NCI-H345 treated with DMSO at 0.1 percent for 48 hours (cell line): ENCODE measurements around the gene DLEU7.

Source experiments
- DNase-seq: peaks from one replicate; lab custom pipeline; 2025; ENCODE audit not compliant: unreplicated experiment; lab: John Stamatoyannopoulos, UW

DLEU7 gene

DNA sequence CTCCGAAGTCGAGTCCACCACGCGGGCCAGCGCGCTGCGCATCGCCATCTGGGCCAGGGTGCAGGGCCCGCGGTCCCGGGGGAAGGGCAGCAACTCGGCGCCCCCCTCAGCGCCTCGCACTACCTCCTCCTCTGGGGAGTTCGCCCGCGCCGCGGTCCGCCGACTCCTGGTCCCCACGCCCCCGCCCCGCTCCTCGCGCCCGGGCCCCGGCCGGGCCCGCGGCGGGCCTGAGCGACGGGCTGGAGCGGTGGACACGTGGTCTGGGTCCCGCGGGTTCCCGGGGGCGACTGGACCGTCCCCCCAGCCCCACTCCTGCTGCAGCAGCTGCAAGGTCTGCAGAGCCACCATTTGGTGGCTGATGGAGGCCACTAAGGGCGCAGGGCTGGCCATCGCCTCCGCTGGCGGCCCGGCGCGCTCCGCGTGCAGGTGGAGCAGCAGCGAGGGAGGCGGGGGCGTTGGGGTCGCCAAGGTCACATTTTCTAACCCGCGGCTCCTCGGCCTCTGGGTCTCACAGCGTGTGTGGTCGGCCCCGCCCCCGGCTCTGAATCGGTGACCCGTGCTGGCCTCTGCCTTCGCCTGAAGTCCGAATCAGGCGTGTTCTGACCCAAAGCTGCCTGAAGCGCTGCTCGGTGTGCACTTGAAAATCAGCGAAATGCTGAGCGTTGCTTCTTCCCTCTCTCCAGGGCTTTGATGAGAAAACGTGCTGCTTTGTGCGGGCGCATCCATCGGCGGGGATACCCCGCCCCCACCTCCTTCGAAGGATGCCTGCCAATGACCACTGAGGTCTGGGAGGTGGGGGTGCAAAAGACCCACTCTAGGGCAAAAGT lies at the start of gene DLEU7:
Gene DLEU7 (minus strand): TSS at position 436 of the 827 bp plus-strand sequence. CDS start 46 bp downstream, at position 390.
- no peak for DNase-seq

DNA sequence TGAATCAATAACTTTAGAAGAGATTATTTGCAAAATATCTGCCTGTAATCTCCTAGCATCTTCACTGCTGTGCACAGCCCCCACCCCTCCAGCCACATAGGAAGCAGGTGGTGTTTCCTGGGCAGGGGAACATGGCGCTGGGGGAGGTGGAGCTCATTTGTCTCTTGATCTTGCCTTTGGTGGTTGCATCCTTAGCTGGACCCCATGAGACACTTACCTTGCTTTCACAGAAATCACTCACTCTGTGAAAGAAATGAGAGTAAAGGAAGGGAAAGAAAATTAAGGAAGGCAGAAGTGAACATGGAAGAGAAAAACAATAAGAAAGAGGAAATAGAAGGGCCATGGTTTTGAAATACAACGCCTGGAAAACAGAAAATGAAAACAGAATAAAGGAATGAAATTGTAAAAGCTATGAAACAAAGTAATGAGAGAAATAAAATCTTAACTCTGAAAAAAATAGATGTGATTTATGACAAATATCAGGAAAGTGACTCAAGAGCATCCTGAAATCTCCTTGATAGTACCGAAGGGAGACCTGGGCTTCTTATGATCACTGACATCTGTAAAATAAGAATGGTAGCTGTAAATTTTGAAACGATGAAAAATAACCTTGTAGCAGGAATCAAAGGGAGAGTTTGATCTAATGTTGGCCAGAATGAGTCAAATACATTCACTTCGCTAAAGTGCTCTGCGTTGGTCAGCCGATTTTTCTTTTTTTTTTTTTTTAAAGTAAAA lies 48.9 kb upstream of the DLEU7 start:
- no peak for DNase-seq

GRCh38 chr13:50891206-50891605 lies 47.7 kb upstream of the DLEU7 start:
- DNase-seq = no peak

- no peak for DNase-seq
Observed at GRCh38 chr13:50889317-50889716, 45.8 kb upstream of the DLEU7 start.

- DNase-seq = no peak
Observed at GRCh38 chr13:50888362-50888761, 44.9 kb upstream of the DLEU7 start.

DNA sequence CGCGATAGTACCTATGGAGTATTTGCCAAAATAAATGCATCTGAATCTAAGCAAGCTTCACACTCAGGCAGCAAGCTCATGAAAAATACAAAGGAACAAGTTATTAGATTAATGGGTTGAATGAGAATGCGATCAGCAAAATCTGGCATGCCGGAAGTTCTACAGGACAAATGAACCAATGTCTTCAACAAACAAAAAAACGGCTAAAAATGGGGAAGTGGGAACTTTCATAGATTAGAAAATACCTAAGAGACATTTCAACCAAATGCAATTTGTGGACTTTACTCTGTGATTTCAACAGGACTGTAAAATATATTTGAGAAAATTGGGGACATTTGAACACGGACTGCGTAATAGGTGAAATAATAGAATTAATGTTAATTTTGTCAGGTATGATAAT lies 43.7 kb upstream of the DLEU7 start:
- DNase-seq = no peak

GRCh38 chr13:50884265-50884664 lies 40.8 kb upstream of the DLEU7 start:
- DNase-seq = no peak

- no peak for DNase-seq
Observed at GRCh38 chr13:50883728-50884127, 40.2 kb upstream of the DLEU7 start.

DNA sequence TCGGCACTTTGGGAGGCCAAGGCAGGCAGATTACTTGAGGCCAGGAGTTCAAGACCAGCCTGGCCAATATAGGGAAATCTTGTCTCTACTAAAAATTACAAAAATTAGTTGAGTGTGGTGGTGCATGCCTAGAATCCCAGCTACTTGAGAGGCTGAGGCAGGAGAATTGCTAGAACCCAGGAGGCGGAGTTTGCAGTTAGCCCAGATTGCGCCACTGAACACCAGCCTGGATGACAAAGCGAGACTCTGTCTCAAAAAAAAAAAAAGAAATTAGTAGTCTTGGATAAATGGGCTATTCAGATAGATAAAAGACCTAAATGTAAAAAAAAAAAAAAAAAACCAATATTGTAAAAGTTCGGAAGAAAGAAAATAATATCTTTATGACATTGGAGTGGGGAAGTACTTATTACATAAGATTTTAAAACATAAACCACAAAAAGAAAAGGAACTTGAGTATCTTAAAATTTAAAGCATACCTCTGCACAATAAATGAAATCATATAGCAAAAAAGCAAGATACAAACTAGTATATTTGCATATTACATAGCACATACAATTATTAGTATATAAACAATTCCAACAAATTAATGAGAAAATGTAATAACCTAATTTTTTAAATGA lies 39.4 kb upstream of the DLEU7 start:
- no peak for DNase-seq

DNA sequence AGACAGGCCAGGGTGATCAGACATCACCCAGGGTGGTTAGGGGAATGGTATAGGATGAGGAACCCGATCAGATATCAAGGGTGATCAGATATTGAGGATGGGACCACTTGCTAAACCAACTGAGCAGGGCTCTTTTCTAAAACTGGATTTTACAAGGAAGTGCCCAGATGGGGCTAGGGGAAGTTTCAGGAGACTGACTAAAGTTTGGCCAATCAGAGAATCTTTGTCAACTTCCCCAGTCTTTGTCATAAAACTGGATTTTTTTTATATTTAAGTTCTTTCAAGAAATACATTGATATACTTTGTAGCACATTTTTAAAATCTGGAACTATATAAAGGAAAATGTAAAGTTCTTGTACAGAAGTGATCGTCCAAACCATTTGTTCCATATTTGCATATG lies 30.5 kb upstream of the DLEU7 start:
- no peak for DNase-seq

DNA sequence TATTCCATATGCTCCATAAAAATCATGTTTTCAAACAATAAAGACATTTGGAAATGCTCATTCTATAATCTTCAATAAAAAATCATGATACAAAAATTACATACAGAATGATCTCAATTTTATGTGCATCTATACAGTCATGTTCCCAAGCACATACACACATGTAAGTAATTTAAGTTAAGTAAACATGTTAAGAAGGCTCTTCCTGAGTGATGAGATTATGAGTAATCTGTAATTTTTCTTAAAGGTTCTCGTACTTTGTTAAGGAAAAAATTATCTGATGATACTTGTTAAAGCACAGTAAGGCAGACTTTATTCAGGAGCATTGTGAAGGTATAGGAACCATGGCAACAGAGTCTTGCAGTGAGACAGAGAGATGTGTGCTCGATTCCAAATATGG lies 30.0 kb upstream of the DLEU7 start:
- DNase-seq = no peak

DNA sequence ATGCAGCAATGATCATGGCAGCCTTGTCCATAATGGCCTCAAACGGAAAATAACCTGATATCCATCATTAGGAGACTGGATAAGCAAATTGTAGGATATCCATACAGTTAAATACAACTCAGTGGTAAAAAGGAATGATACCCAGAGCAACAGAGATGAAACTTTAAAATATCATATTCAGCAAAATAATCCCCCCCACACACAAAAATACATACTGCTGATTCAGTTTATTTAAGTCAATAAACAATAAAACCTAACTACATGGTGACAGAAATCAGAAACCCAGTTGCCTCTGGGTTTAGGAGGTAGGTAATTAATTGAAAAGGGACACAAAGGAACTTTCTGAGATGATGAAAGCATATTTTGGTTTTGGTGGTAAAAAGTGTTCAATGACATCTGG lies 27.9 kb upstream of the DLEU7 start:
- DNase-seq = no peak

- no peak for DNase-seq
Observed at GRCh38 chr13:50867637-50867945, 24.1 kb upstream of the DLEU7 start.

DNA sequence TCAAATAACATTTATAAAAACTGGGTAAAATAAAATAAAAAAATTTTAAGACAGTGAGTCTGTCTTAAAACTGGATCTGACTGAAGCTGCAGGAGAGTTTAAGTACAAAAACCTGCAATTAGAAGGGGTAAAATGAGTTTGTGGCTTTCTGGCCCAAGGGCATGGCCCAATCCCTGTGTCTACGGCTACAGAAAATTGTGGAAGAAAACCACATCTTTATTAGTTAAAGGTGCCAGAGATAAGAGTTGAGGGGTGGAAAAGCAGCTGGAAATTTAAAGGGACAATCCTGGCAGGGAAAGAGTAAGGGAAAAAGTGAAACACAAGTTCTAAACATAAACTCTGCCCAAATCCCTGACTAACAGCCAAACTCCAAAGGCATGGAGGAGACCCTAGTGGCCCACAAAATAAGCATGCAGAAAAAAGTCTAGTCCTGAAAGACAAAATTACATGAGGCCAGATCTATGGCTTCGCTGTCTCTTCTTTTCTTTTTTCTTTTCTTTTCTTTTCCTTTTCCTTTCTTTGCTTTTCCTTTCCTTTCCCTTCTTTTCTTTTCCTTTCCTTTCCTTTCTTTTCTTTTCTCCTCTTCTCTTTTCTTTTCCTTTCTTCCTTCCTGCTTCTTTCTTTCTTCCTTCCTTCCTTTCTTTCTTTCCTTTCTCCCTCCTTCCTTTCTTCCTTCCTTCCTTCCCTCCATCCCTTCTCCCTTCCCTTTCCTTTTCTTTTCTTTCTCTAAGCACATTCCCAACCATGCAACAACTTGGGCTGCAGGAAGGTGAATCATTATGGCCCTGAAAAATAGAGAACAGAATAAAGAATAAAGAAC lies 23.5 kb upstream of the DLEU7 start:
- DNase-seq = no peak

- DNase-seq = no peak
Observed at GRCh38 chr13:50864492-50864891, 21.0 kb upstream of the DLEU7 start.

GRCh38 chr13:50855681-50856080 lies 12.2 kb upstream of the DLEU7 start:
- no peak for DNase-seq

GRCh38 chr13:50850445-50850844 lies 7.0 kb upstream of the DLEU7 start:
- DNase-seq = no peak

GRCh38 chr13:50847501-50847900 lies 4.0 kb upstream of the DLEU7 start:
- no peak for DNase-seq

- no peak for DNase-seq
Observed at GRCh38 chr13:50846861-50847475, 3.5 kb upstream of the DLEU7 start.

DNA sequence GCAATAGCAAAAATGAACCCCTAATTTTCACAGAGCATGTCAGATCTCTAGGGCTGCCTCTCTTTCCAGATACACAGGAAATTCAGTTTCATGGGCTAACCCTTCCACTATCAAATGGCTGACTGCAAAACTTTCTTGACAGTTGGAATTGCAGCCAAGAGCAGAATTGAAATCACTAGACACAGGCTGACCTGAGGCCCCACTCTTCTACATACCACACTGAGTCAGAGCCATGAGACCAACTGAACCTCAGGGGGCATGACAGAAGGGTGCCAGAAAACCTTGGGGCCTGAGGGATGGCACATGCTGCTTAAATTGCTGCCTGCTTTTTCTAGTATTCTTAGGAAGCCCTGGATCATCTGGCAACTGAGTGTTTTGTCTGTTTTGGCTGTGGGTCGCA lies 1.7 kb upstream of the DLEU7 start:
- DNase-seq = no peak
